HG03064 (cell line): ENCODE measurements around the gene DRG2.

Source experiments
- ATAC-seq: cut with Tn5 transposase; IDR thresholded peaks from one replicate; pipeline ENCODE4 v1.9.1; 2021; ENCODE audit warnings: low read depth; ENCODE audit not compliant: unreplicated experiment

Gene DRG2

GRCh38 chr17:18111330-18111971 lies 23.7 kb downstream of the DRG2 start:
- no peak for ATAC-seq

GRCh38 chr17:18115517-18115916 lies 27.8 kb downstream of the DRG2 start:
- ATAC-seq: no peak

- no peak for ATAC-seq
Observed at GRCh38 chr17:18116078-18116477, 28.3 kb downstream of the DRG2 start.

- no peak for ATAC-seq
Observed at GRCh38 chr17:18117533-18117932, 29.8 kb downstream of the DRG2 start.

GRCh38 chr17:18117982-18118975 lies 30.5 kb downstream of the DRG2 start:
- ATAC-seq: no peak

- no peak for ATAC-seq
Observed at GRCh38 chr17:18119166-18119745, 31.5 kb downstream of the DRG2 start.

GRCh38 chr17:18119938-18120337 lies 32.2 kb downstream of the DRG2 start:
- ATAC-seq: no peak

GRCh38 chr17:18120461-18121017 lies 32.8 kb downstream of the DRG2 start:
- ATAC-seq: no peak

- no peak for ATAC-seq
Observed at GRCh38 chr17:18121144-18121910, 33.6 kb downstream of the DRG2 start.

- ATAC-seq: no peak
Observed at GRCh38 chr17:18122990-18123753, 35.4 kb downstream of the DRG2 start.

GRCh38 chr17:18124345-18125126 lies 36.8 kb downstream of the DRG2 start:
- ATAC-seq: no peak

- ATAC-seq: no peak
Observed at GRCh38 chr17:18129041-18129502, 41.3 kb downstream of the DRG2 start.

GRCh38 chr17:18132711-18133110 lies 45.0 kb downstream of the DRG2 start:
- ATAC-seq: no peak

GRCh38 chr17:18136357-18136756 lies 48.6 kb downstream of the DRG2 start:
- no peak for ATAC-seq

GRCh38 chr17:18138065-18138749 lies 50.5 kb downstream of the DRG2 start:
- no peak for ATAC-seq

GRCh38 chr17:18139092-18139491 lies 51.3 kb downstream of the DRG2 start:
- ATAC-seq: no peak

- no peak for ATAC-seq
Observed at GRCh38 chr17:18139498-18139897, 51.8 kb downstream of the DRG2 start.

- no peak for ATAC-seq
Observed at GRCh38 chr17:18139949-18140348, 52.2 kb downstream of the DRG2 start.
